Measurements from ENCODE around the gene FYB1.

The FYB1 gene

GRCh38 chr5:39109606-39110005, 109.8 kb downstream of the FYB1 start:
- H3K27me3 ChIP-seq (ENCODE audit: insufficient read depth, low read length, poor library complexity, severe bottlenecking): no peaks in the 10 kb centered on the region
- H3F3A ChIP-seq (ENCODE audit: low read depth): no peaks in the 10 kb centered on the region
- H3K79me2 ChIP-seq (ENCODE audit: insufficient read depth, low read length): no peaks in the 10 kb centered on the region
- H3K4me3 ChIP-seq (ENCODE audit: low read length, poor library complexity, severe bottlenecking): no peak overlapping the region
- no peaks in the 10 kb centered on the region for H3K9me2 ChIP-seq (replicated peaks; ENCODE audit: low read depth, low read length)
- no peaks in the 10 kb centered on the region for H4K20me1 ChIP-seq (ENCODE audit: insufficient read depth, low read length, poor library complexity, severe bottlenecking)
- peaks cover 73% of the 10 kb centered on the region for H3K36me3 ChIP-seq (ENCODE audit: insufficient read depth, low read length)
- no peaks in the 10 kb centered on the region for H3K4me1 ChIP-seq (ENCODE audit: insufficient read depth, low read length, poor library complexity, severe bottlenecking)
- no peak overlapping the region for H3K4me2 ChIP-seq (ENCODE audit: low read depth, low read length, poor library complexity, severe bottlenecking)
- H3K9me3 ChIP-seq (ENCODE audit: insufficient read depth, low read depth, low read length): no peaks in the 10 kb centered on the region
- TF ChIP-seq EZH2phosphoT487 (IDR thresholded peaks at IDR 0.05; ENCODE audit: borderline replicate concordance): no peak
- TF ChIP-seq, protein P1, sequence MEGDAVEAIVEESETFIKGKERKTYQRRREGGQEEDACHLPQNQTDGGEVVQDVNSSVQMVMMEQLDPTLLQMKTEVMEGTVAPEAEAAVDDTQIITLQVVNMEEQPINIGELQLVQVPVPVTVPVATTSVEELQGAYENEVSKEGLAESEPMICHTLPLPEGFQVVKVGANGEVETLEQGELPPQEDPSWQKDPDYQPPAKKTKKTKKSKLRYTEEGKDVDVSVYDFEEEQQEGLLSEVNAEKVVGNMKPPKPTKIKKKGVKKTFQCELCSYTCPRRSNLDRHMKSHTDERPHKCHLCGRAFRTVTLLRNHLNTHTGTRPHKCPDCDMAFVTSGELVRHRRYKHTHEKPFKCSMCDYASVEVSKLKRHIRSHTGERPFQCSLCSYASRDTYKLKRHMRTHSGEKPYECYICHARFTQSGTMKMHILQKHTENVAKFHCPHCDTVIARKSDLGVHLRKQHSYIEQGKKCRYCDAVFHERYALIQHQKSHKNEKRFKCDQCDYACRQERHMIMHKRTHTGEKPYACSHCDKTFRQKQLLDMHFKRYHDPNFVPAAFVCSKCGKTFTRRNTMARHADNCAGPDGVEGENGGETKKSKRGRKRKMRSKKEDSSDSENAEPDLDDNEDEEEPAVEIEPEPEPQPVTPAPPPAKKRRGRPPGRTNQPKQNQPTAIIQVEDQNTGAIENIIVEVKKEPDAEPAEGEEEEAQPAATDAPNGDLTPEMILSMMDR (conservative IDR thresholded peaks at IDR 0.05; ENCODE audit: low read length): no peak
- no peak overlapping the region for H2AFZ ChIP-seq (ENCODE audit: low read length)
- H3K9ac ChIP-seq (ENCODE audit: low read depth, low read length, poor library complexity, severe bottlenecking): no peak overlapping the region

DNA sequence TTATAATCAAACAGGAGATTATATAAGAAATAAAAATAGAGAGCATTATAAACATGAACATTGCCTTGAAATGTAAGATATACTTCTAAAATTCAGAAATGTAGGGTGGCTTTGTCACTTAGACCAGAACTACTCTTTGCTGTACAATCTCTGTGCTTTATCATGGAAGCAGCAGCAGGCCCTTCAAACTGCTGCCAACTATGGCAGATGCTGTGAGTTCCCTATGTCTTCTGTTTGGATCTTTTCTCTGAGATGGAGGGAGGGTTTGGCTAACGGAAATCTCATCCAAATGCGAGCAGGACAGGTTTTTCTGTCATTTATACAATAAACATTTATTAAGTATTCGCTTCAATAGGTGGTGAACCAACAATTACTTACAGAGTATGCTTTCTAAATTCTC, 110.4 kb downstream of the FYB1 start:
- peaks cover 73% of the 10 kb centered on the region for H3K36me3 ChIP-seq (ENCODE audit: insufficient read depth, low read length)
- TF ChIP-seq, protein P1 (conservative IDR thresholded peaks at IDR 0.05; ENCODE audit: low read length): no peak
- TF ChIP-seq EZH2phosphoT487 (IDR thresholded peaks at IDR 0.05; ENCODE audit: borderline replicate concordance): no peak

GRCh38 chr5:39107350-39107749, 112.0 kb downstream of the FYB1 start:
- Histone ChIP-seq H3K27me3 (ENCODE audit: insufficient read depth, low read length, poor library complexity, severe bottlenecking) (no peaks in the 10 kb centered on the region), H3K4me1 (ENCODE audit: insufficient read depth, low read length, poor library complexity, severe bottlenecking) (no peaks in the 10 kb centered on the region), H4K20me1 (ENCODE audit: insufficient read depth, low read length, poor library complexity, severe bottlenecking) (no peaks in the 10 kb centered on the region), H2AFZ (ENCODE audit: low read length) (no peak overlapping the region), H3K9me2 (replicated peaks; ENCODE audit: low read depth, low read length) (no peaks in the 10 kb centered on the region), H3K36me3 (ENCODE audit: insufficient read depth, low read length) (peaks cover 71% of the 10 kb centered on the region), H3K9me3 (ENCODE audit: insufficient read depth, low read depth, low read length) (no peaks in the 10 kb centered on the region), H3K79me2 (ENCODE audit: insufficient read depth, low read length) (no peaks in the 10 kb centered on the region), H3F3A (ENCODE audit: low read depth) (no peaks in the 10 kb centered on the region), H3K4me3 (ENCODE audit: low read length, poor library complexity, severe bottlenecking) (no peak overlapping the region), H3K9ac (ENCODE audit: low read depth, low read length, poor library complexity, severe bottlenecking) (no peak overlapping the region), H3K4me2 (ENCODE audit: low read depth, low read length, poor library complexity, severe bottlenecking) (no peak overlapping the region)
- TF ChIP-seq, protein P1 (conservative IDR thresholded peaks at IDR 0.05; ENCODE audit: low read length): no peak
- TF ChIP-seq EZH2phosphoT487 (IDR thresholded peaks at IDR 0.05; ENCODE audit: borderline replicate concordance): no peak

More for the DNA sequence above, 110.4 kb downstream of the FYB1 start:
- Histone ChIP-seq H3K9me3 (ENCODE audit: insufficient read depth, low read depth, low read length) (no peaks in the 10 kb centered on the region), H2AFZ (ENCODE audit: low read length) (no peak overlapping the region), H3K4me1 (ENCODE audit: insufficient read depth, low read length, poor library complexity, severe bottlenecking) (no peaks in the 10 kb centered on the region), H3K4me2 (ENCODE audit: low read depth, low read length, poor library complexity, severe bottlenecking) (no peak overlapping the region), H3K4me3 (ENCODE audit: low read length, poor library complexity, severe bottlenecking) (no peak overlapping the region), H3K79me2 (ENCODE audit: insufficient read depth, low read length) (no peaks in the 10 kb centered on the region), H3K9ac (ENCODE audit: low read depth, low read length, poor library complexity, severe bottlenecking) (no peak overlapping the region), H3F3A (ENCODE audit: low read depth) (no peaks in the 10 kb centered on the region), H3K9me2 (replicated peaks; ENCODE audit: low read depth, low read length) (no peaks in the 10 kb centered on the region), H3K27me3 (ENCODE audit: insufficient read depth, low read length, poor library complexity, severe bottlenecking) (no peaks in the 10 kb centered on the region), H4K20me1 (ENCODE audit: insufficient read depth, low read length, poor library complexity, severe bottlenecking) (no peaks in the 10 kb centered on the region)

Measured in Loucy (cell line).